Fibroblast of skin of back (primary cell): ENCODE measurements around the gene ADAMTS16.
A peak's percentile ranks its signal among the peaks of the same experiment; 100 is the strongest.

Experiments
- DNase-seq: peaks from one replicate; pipeline ENCODE4 v3.0.0-alpha.2; 2013

ADAMTS16 gene

DNA sequence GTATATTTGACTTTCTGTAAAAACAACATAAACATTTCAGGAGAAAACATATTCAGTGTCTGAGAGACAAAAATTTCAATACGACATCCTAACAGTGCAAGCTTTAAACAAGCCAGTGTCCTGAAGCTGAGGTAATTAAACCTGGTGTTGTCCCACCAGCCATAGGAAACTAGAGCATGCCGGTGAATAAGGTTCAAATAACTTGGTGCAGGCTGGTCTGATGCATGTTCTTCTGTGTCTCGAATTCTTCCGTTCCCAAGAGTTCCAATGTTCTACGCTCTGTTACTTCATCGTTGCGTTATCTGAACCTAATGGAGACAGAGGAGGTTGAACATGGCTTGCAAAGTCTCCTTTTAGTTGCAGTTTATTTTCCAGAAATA lies 48.9 kb downstream of the ADAMTS16 start:
- no peak for DNase-seq

GRCh38 chr5:5191906-5192305 lies 51.8 kb downstream of the ADAMTS16 start:
- DNase-seq: no peak

GRCh38 chr5:5192681-5193080 lies 52.6 kb downstream of the ADAMTS16 start:
- DNase-seq: peak; percentile 8

DNA sequence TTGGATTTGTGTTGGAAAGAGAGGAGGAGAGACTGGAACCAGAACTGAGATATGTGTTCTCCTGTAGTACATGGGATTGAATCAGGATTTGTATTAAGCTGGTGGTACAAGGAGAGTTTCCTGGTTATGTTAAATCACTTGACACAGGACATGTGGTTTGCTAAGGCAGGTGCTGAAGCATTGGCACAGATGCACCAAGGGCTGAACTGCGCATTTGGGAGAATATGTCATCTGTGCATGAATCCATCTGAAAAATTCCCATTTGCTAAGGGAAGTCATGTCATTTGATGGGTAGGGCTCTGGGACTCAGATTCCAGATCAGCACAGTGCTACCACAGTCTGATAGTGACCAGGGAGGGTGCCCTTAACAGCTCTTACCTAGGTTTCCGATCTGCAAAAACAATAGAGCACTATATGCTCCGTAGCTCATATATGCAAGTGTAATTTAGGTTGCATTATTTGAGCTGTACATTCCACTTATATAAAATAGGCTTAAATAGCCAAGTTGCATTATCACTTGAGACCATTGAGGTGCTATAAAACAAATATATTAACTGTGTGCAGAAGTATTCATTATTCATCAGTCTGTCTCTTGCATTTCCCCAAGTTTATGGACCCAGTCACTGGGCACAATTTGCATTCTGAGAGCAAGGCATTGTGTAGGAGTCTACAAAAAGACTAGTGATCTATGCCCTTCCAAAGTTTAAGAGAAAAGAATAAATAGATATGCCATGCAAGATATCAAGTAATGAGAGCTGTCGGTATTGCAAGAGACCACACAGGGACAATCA lies 55.2 kb downstream of the ADAMTS16 start:
- no peak for DNase-seq

DNA sequence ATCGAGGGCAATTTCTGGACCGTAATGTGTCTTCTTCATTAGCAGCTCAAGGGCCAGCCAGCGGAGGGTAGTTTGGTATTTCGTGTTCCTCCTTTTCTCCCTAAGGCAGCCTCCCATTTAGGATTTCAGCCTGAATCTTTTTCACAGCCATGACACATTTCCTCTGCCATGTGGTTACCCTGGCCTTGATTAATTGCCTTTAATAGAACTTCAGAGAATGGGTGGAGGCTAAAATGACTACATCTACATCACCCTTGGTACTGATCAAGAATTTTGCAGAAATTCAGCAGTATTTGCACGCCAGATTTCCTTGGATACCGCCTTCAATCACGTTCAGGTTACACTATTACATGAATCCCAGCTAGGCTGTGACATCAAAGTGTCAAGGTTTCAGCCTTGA lies 58.0 kb downstream of the ADAMTS16 start:
- DNase-seq: no peak

GRCh38 chr5:5198815-5199214 lies 58.7 kb downstream of the ADAMTS16 start:
- DNase-seq: no peak

GRCh38 chr5:5199495-5199894 lies 59.4 kb downstream of the ADAMTS16 start:
- DNase-seq: no peak

DNA sequence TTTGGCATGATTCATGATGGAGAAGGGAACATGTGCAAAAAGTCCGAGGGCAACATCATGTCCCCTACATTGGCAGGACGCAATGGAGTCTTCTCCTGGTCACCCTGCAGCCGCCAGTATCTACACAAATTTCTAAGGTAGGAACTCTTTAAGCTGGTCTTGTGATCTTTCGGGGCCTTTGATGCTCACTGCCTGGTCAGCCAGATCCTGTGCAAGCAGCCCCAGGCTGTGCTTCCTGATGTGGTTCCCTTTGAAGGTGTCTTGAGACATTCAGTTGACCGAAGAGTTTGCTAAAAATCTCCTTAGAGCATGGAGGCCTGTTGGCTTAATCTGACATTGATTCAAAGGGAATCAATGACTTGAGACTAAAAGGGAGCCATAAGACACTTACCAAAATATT lies 60.0 kb downstream of the ADAMTS16 start:
- DNase-seq: no peak

DNA sequence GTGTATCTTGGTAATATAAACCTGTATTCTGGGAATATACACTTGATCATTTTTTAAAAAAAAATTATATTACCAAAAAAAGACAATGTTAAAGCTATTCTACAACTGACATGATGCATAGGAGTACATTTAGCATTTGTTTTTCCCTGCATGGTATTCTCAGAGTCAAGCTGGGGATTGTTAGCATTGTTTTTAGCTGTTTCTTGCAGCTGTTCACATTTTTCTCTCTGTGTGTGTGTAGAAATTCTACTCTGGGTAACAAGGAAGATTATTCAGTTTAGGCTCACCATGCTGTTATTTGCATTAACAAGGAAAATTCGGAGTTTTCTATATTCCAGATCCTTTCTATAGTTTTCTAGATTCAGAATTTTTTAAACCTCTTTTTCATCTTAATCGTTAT lies 62.2 kb downstream of the ADAMTS16 start:
- DNase-seq: no peak

DNA sequence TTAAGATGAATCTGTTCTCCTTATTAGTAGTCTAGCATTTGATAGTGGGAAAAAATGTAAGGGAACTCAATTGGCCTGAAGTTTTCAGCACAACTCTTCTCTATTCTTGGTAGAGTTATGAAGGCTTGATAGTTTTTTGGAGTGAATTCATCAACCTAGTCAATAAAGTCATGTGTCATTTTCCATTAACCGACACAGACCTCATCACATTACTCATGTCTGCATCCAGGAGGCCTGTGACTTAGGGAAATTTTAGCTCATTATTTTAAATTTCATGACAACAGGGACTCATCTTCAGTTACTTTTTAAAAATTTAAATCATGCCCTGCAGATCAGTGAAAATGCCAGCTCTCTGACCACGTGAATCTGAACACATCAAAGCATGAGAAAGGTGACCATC lies 63.3 kb downstream of the ADAMTS16 start:
- DNase-seq: no peak

DNA sequence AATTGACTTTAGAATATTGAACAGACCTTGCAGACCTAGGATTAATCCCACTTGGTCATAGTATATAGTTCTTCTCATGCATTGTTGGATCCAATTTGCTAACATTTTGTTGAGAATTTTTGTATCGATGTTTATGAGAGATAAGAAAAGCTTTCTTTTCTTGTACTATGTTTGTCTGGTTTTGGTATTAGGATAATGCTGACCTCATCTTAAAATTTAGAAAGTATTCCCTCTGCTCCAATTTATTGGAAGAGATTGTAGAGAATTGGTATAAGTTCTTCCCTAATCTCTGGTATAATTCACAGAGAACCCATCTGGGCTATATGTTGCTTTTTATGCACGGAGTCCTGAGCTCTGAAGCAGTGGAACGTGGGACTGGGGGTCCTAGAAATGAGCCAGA lies 67.7 kb downstream of the ADAMTS16 start:
- DNase-seq: no peak

DNA sequence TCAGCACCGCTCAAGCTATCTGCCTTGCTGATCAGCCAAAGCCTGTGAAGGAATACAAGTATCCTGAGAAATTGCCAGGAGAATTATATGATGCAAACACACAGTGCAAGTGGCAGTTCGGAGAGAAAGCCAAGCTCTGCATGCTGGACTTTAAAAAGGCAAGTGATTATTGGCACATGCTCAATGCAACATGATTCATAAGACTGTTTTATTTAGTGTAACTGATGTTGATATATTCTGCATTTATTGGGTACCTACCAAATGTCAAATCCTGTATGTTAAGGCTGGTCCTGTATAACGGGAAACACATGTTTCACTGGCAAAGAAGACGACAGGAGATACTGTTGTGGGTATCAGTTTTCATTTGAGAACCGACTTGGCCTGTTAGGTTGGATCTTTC lies 69.0 kb downstream of the ADAMTS16 start:
- peak; percentile 1 for DNase-seq

- DNase-seq: no peak
Measured at GRCh38 chr5:5209510-5210286, 69.6 kb downstream of the ADAMTS16 start.

- DNase-seq: no peak
Measured at GRCh38 chr5:5217371-5217770, 77.2 kb downstream of the ADAMTS16 start.

DNA sequence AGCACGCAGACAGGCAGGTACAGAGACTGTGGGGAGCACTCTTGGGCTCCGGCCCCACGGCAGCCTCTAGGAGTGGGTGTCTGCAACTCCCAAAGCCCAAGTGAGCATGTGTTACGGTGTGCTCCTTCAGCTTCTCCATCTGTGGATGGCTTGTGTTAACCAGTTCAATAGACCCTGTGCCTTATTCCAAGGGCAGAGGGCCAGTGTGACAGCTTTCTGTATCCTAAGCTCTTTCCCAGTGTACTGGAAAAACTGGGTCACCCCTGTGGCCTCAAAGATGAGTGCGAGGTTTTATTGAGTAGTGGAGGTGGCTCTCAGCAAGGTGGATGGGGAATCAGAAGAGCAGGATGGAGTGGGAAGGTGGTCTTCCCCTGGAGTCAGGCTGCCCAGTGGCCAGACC lies 78.3 kb downstream of the ADAMTS16 start:
- no peak for DNase-seq

DNA sequence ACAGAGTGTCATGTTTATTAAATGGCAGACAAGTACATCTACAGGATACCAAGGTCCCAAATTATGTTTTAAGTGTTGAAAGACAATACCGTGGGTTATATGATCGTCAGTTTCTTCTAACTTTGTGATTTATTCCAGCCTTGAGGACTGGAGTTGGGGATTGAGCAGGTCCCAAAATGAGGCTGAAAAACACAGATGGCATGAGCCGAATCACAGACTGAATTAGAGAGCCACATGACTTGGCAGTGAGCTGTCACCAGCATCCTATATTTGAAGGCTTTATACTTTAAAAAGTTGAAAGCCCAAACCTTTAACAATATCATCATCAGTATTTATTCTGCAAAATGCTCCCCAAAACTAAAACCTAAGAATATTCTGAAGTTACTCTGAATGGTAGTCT lies 79.4 kb downstream of the ADAMTS16 start:
- no peak for DNase-seq

GRCh38 chr5:5220901-5221631 lies 80.9 kb downstream of the ADAMTS16 start:
- DNase-seq: peak; percentile 19

GRCh38 chr5:5221724-5222123 lies 81.6 kb downstream of the ADAMTS16 start:
- DNase-seq: peak; percentile 68

- no peak for DNase-seq
Measured at GRCh38 chr5:5231576-5231975, 91.4 kb downstream of the ADAMTS16 start.

DNA sequence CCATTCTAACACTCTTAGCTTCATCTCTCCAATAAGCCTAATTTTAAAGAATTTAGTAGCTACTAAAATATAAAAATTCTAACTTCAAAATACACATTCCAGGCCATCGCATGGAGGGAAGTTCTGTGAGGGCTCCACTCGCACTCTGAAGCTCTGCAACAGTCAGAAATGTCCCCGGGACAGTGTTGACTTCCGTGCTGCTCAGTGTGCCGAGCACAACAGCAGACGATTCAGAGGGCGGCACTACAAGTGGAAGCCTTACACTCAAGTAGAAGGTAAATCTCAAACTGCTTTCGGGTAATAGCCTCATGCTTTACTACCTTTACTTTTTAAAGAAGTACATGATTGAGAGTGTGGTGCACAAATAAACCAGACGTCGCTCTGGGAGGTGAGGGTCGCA lies 94.8 kb downstream of the ADAMTS16 start:
- no peak for DNase-seq

DNA sequence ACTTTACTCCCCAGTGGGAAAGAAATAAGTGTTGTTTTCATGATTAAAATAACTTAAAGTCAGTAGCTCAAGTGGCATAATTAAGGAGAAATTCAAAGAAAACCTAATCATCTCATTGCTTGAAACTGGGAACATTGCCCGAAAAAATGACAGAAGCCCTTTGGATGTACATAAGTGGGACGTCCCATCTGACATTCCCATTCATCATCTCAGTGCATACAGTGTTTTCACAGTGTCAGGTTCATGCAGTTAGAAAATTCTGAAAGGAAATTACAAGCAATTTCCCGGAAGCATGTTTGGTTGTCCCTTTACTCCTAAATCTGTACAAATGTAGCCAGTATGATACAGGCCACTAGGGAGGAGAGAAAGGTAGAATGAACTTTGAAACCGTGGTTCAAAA lies 95.6 kb downstream of the ADAMTS16 start:
- DNase-seq: peak; percentile 15

GRCh38 chr5:5239191-5239590 lies 99.1 kb downstream of the ADAMTS16 start:
- no peak for DNase-seq

GRCh38 chr5:5240234-5240633 lies 100.1 kb downstream of the ADAMTS16 start:
- DNase-seq: no peak

DNA sequence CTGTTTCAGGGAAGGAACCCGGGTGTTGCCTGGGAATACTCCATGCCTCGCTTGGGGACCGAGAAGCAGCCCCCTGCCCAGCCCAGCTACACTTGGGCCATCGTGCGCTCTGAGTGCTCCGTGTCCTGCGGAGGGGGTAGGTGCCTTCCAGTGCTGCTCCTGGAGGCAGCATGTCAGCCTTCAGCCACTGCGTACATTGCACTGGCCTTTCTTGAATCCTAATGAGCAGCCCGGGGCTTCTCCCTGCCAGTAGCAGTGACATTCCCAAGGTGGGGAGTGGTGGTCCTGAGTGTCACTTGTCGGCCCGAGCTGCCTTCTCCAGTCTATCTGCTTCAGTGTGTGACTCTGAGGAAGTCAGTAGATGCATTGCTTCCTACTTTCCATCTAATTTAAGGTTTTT lies 101.9 kb downstream of the ADAMTS16 start:
- DNase-seq: no peak
